Endothelial cell of umbilical vein (primary cell): Measurements from ENCODE around the gene SRSF11. TPM values are rescaled to one million over a fixed set of nuclear protein-coding genes. Genes with fewer than 3 reads are reported as not detected.
A peak's percentile ranks its signal among the peaks of the same experiment; 100 is the strongest.

Experiments used
- Bru-seq: library from RNA; stranded (reverse); fragments of 400-500 nt; gene quantifications from one replicate; lab custom pipeline; 2021; lab: Mats Ljungman, UMichigan
- BruChase-seq, 2 experiments: library from RNA; stranded (reverse); fragments of 400-500 nt; gene quantifications; one replicate each; lab custom pipeline; 2021; lab: Mats Ljungman, UMichigan
- BruUV-seq: library from RNA; stranded (reverse); fragments of 400-500 nt; replicated peaks from 2 replicates; lab custom pipeline; 2021; lab: Mats Ljungman, UMichigan
- CTCF ChIA-PET: fragments of 300-600, 350-600 bp; sonication (Branson Sonifier 250); formaldehyde crosslinking; loops from one replicate; lab custom pipeline; 2021; ENCODE audit warnings: antibody characterized with exemption, inconsistent platforms; lab: Charles Lee
- POLR2A ChIA-PET: fragments of 300-600, 350-600 bp; sonication (Branson Sonifier 250); formaldehyde crosslinking; loops from one replicate; lab custom pipeline; 2021; ENCODE audit warnings: antibody characterized with exemption, inconsistent platforms; lab: Charles Lee
- DNase-seq: peaks from one replicate; pipeline ENCODE4 v3.0.0-alpha.2; 2011; ENCODE audit warnings: low read depth, low spot score
- FAIRE-seq: peaks from 2 replicates; lab custom pipeline; 2011; peaks lifted over from hg19 to GRCh38; lab: Jason Lieb, UNC
- H2AFZ ChIP-seq: 2 replicates; pipeline ENCODE4 v1.6.0; 2012; ENCODE audit warnings: low read depth, low read length, control low read depth, inconsistent platforms
- H3K27ac ChIP-seq: 2 replicates; pipeline ENCODE4 v1.5.1; 2011; ENCODE audit warnings: low read depth, mild to moderate bottlenecking, control low read depth, low read length, moderate library complexity; ENCODE audit not compliant: insufficient read depth
- H3K27me3 ChIP-seq, 2 experiments: 2 replicates each; pipeline versions ENCODE4 v1.6.0 to v1.6.1; 2011; ENCODE audit warnings: low read length in 2 of 2, mixed read lengths in 1 of 2; ENCODE audit not compliant: control insufficient read depth in 2 of 2, insufficient read depth in 2 of 2
- H3K36me3 ChIP-seq, 2 experiments: 2 replicates in 1 of 2; 3 replicates in 1 of 2; pipeline ENCODE4 v1.5.1; 2011; ENCODE audit warnings: low read length in 2 of 2, mild to moderate bottlenecking in 1 of 2, moderate library complexity in 1 of 2; ENCODE audit not compliant: control insufficient read depth in 2 of 2, insufficient read depth in 2 of 2; ENCODE audit errors: extremely low read depth in 1 of 2
- H3K4me1 ChIP-seq: 3 replicates; pipeline ENCODE4 v1.5.1; 2011; ENCODE audit warnings: mild to moderate bottlenecking, low read length; ENCODE audit not compliant: control insufficient read depth, insufficient read depth; ENCODE audit errors: extremely low read depth
- H3K4me2 ChIP-seq: 2 replicates; pipeline ENCODE4 v1.6.1; 2011; ENCODE audit warnings: low read length, control low read depth, mixed read lengths; ENCODE audit not compliant: insufficient read depth
- H3K4me3 ChIP-seq, 3 experiments: fragments of 200-600 bp in 1 of 3; sonication (generic), shearing (Covaris generic) in 1 of 3; replicated peaks in 1 of 3; 2 replicates each; pipeline ENCODE4 v1.5.1; 2011 to 2016; ENCODE audit warnings: control low read depth in 3 of 3, low read length in 3 of 3, mild to moderate bottlenecking in 2 of 3, inconsistent platforms in 1 of 3, low read depth in 1 of 3, moderate library complexity in 1 of 3; ENCODE audit not compliant: insufficient read depth in 1 of 3
- H3K79me2 ChIP-seq: 2 replicates; pipeline ENCODE4 v1.6.0; 2012; ENCODE audit warnings: low read length, inconsistent platforms; ENCODE audit not compliant: control insufficient read depth, insufficient read depth
- H3K9ac ChIP-seq: replicated peaks from 2 replicates; pipeline ENCODE3; 2011; ENCODE audit warnings: low read length, control low read depth; ENCODE audit not compliant: insufficient read depth; ENCODE audit errors: extremely low read depth
- H3K9me1 ChIP-seq: replicated peaks from 3 replicates; pipeline ENCODE4 v1.6.0; 2011; ENCODE audit warnings: mild to moderate bottlenecking, low read length; ENCODE audit not compliant: control insufficient read depth, insufficient read depth; ENCODE audit errors: extremely low read depth
- H3K9me3 ChIP-seq: replicated peaks from 2 replicates; pipeline ENCODE4 v1.5.1; 2012; ENCODE audit warnings: low read length, inconsistent platforms; ENCODE audit not compliant: control insufficient read depth, insufficient read depth
- H4K20me1 ChIP-seq: replicated peaks from 2 replicates; pipeline ENCODE3; 2011; ENCODE audit warnings: mild to moderate bottlenecking, low read length; ENCODE audit not compliant: control insufficient read depth, insufficient read depth; ENCODE audit errors: extremely low read depth
- CTCF ChIP-seq, 2 donors: IDR thresholded peaks; 1 replicate in 1 of 2; 2 replicates in 1 of 2; pipeline ENCODE4 v1.5.1; 2011; ENCODE audit warnings: low read length in 2 of 2, mild to moderate bottlenecking in 2 of 2, moderate library complexity in 2 of 2, control low read depth in 1 of 2, inconsistent platforms in 1 of 2, low read depth in 1 of 2; ENCODE audit not compliant: insufficient read depth in 1 of 2; ENCODE audit errors: extremely low read depth in 1 of 2
- EZH2 ChIP-seq: IDR thresholded peaks from 2 replicates; pipeline ENCODE4 v1.6.1; 2012; ENCODE audit warnings: borderline replicate concordance, low read depth, mild to moderate bottlenecking, moderate library complexity, low read length, inconsistent platforms; ENCODE audit not compliant: severe bottlenecking
- FOS ChIP-seq: IDR thresholded peaks from 2 replicates; pipeline ENCODE4 v1.6.1; 2011; ENCODE audit warnings: mild to moderate bottlenecking, low read length, moderate library complexity, borderline replicate concordance; ENCODE audit not compliant: insufficient read depth
- GATA2 ChIP-seq: IDR thresholded peaks from 2 replicates; pipeline ENCODE4 v1.7.0; 2011; ENCODE audit warnings: low read depth, mild to moderate bottlenecking, moderate library complexity, mixed read lengths, low read length; ENCODE audit not compliant: insufficient read length, insufficient read depth
- JUN ChIP-seq: IDR thresholded peaks from 2 replicates; pipeline ENCODE4 v1.6.1; 2011; ENCODE audit warnings: borderline replicate concordance, low read depth; ENCODE audit not compliant: insufficient read length, insufficient read depth
- MAX ChIP-seq: IDR thresholded peaks from 2 replicates; pipeline ENCODE4 v1.6.1; 2011; ENCODE audit not compliant: insufficient read depth, insufficient read length
- MYC ChIP-seq: IDR thresholded peaks from one replicate; pipeline ENCODE4 v1.6.1; 2011; ENCODE audit warnings: mild to moderate bottlenecking, low read depth, low read length
- POLR2A ChIP-seq: IDR thresholded peaks from 2 replicates; pipeline ENCODE4 v1.6.1; 2012; ENCODE audit warnings: low read depth, mild to moderate bottlenecking, control low read depth, low read length
- POLR2AphosphoS5 ChIP-seq: IDR thresholded peaks from 2 replicates; pipeline ENCODE4 v1.6.1; 2012; ENCODE audit warnings: low read depth, mild to moderate bottlenecking, control low read depth, low read length, moderate library complexity; ENCODE audit not compliant: insufficient read depth
- dilution Hi-C: fragments of 300-500 bp; cut with MboI; formaldehyde crosslinking; loops from one replicate; pipeline ENCODE4 v1.15.0; 2019; ENCODE audit warnings: low sequenced_read_pairs; ENCODE audit not compliant: extremely low pct_ligation_motif_present
- intact Hi-C: fragments of 100-400 bp; cut with micrococcal nuclease; formaldehyde crosslinking; loops from one replicate; pipeline ENCODE4 v1.10.0; 2022
- long read RNA-seq: library from polyadenylated mRNA; stranded (forward); transcript quantifications from one replicate; pipeline ENCODE4 v2.0.0, GENCODE V29; 2021
- polyA minus RNA-seq, 3 experiments: library from RNA; depleted of rRNA, polyadenylated mRNA; stranded (reverse); fragments of >200 nt; gene quantifications; 1 replicate in 1 of 3; 2 replicates in 2 of 3; pipeline ENCODE4 v1.2.3, GENCODE V29; 2011
- polyA plus RNA-seq, 4 experiments: library from polyadenylated mRNA; depleted of rRNA in 3 of 4; stranded (reverse) in 3 of 4; unstranded in 1 of 4; fragments of >200 nt; gene quantifications; 2 replicates each; pipeline versions ENCODE4 v1.2.1 to v1.2.3, GENCODE V29; 2011 to 2012; ENCODE audit warnings: missing spikeins in 1 of 4
- total RNA-seq: library from RNA; stranded (reverse); gene quantifications from 2 replicates; pipeline ENCODE4 v1.2.3, GENCODE V29; 2021

Gene SRSF11
- total RNA-seq (168 and 177 TPM in 2 replicates), polyA plus RNA-seq (204 and 241 TPM in 2 replicates), polyA minus RNA-seq (443 and 450 TPM in 2 replicates), Bru-seq, nascent RNA (percentile 98 among the genes with signal in this experiment), BruChase-seq, experiment 1, labeled RNA remaining after a 6-hour chase (percentile 95 among the genes with signal in this experiment), BruChase-seq, experiment 2, labeled RNA remaining after a 2-hour chase (percentile 97 among the genes with signal in this experiment)
- polyA plus RNA-seq (2011; cell fraction: cytosol; rRNA removed), result 79.2 and 90.3 TPM in 2 replicates
- 1,118 and 1,335 TPM in 2 replicates for polyA plus RNA-seq (2011; cell fraction: nucleus; rRNA removed)
- polyA plus RNA-seq (2012), result 110 and 157 TPM in 2 replicates
- polyA minus RNA-seq (2011; cell fraction: cytosol; rRNA and poly(A)+ RNA removed), result 81.1 TPM
- polyA minus RNA-seq (2011; cell fraction: nucleus; rRNA and poly(A)+ RNA removed), result 524 and 707 TPM in 2 replicates
- long read RNA-seq, transcript SRSF11-202 (13 exons, 3,784 nt), result minor isoform, 17 of 256 reads
- long read RNA-seq, transcript SRSF11-203 (13 exons, 2,385 nt), result major isoform, 22 of 256 reads
- long read RNA-seq, partial matches to known transcripts, result 125 of 256 reads
- long read RNA-seq, other reads (novel, unspliced or antisense), result 88 of 256 reads

GRCh38 chr1:70221238-70222121 lies at the start of gene SRSF11:
SRSF11 (plus strand) TSS chr1:70221380; CDS start chr1:70221637, 257 bp downstream.
- H3K36me3 ChIP-seq, result peaks cover 3 to 12% of the 10 kb centered on the region in 2 experiments
- H3K27me3 ChIP-seq, result no peaks in the 10 kb centered on the region
- ChIA-PET POLR2A (interaction anchor here (0.7 to 1.4 kb wide), 5 partner anchors 9 to 31 kb away, joined by 3 to 4 read pairs (median 4); no protein-coding TSS in a partner anchor), CTCF (interaction anchor here (0.8 to 1.5 kb wide), 5 partner anchors 11 to 187 kb away, joined by 3 to 7 read pairs (median 4); partner anchors contain the start of gene LRRC40)
- no peaks in the 10 kb centered on the region for H3K9me3 ChIP-seq
- intact Hi-C loops (loop anchor here (1.0 to 5.0 kb wide), 7 partner anchors 10 to 189 kb away; partner anchors contain the start of genes ANKRD13C, CTH and LRRC40), dilution Hi-C loops (no loop called here)
- BruUV-seq, result no TSS peak
- TF ChIP-seq GATA2 (no peak), FOS (peak; percentile 16), POLR2A (peak; percentile 73), POLR2AphosphoS5 (peak; percentile 88), CTCF (IDR thresholded peaks at IDR 0.05; ENCODE audit: extremely low read depth in 1 of 2, insufficient read depth in 1 of 2, low read depth in 1 of 2, low read length in 2 of 2) (no peak), MAX (peak; percentile 56), JUN (no peak), EZH2 (no peak), MYC (peak; percentile 27)
- H2AFZ ChIP-seq, result peak within 1 kb of the TSS; percentile 66
- DNase-seq (peak; percentile 95), FAIRE-seq (peak; percentile 59)
- H3K27ac ChIP-seq, result peak within 1 kb of the TSS; percentile 84
- H4K20me1 ChIP-seq, result peaks cover 3% of the 10 kb centered on the region
- H3K4me3 ChIP-seq, result peak within 1 kb of the TSS; percentile 55 to 94 (median 92)
- H3K9me1 ChIP-seq, result no peaks in the 10 kb centered on the region
- peak within 1 kb of the TSS; percentile 96 for H3K4me2 ChIP-seq
- peaks cover 90% of the 10 kb centered on the region for H3K79me2 ChIP-seq
- H3K9ac ChIP-seq, result peak within 1 kb of the TSS; percentile 95
- H3K4me1 ChIP-seq, result peaks cover 25% of the 10 kb centered on the region
